Esophagus muscularis mucosa (tissue), 4 donors: ENCODE data around the gene MET. TPM values are rescaled to one million over a fixed set of nuclear protein-coding genes. Genes with fewer than 3 reads are reported as not detected.

Experiments
- DNase-seq: peaks from one replicate; pipeline ENCODE4 v3.0.0-alpha.2; 2017; ENCODE audit errors: extremely low spot score
- H3K27ac ChIP-seq, 4 donors: fragments of 200-600 bp; sonication (generic); replicated peaks in 1 of 4; 1 replicate in 3 of 4; 2 replicates in 1 of 4; pipeline ENCODE4 v1.5.1; 2016 to 2019; ENCODE audit warnings: mild to moderate bottlenecking in 1 of 4
- H3K27me3 ChIP-seq, 4 donors: fragments of 200-600 bp; sonication (generic); one replicate each; pipeline versions ENCODE4 v1.5.1 to v1.6.0; 2016 to 2019
- H3K36me3 ChIP-seq, 4 donors: fragments of 200-600 bp; sonication (generic); one replicate each; pipeline ENCODE4 v1.5.1; 2016 to 2019
- H3K4me1 ChIP-seq, 4 donors: fragments of 200-600 bp; sonication (generic); one replicate each; pipeline ENCODE4 v1.5.1; 2016 to 2019
- H3K4me3 ChIP-seq, 4 donors: fragments of 200-600 bp; sonication (generic); 1 replicate in 2 of 4; 2 replicates in 2 of 4; pipeline ENCODE4 v1.5.1; 2016 to 2019; ENCODE audit warnings: mild to moderate bottlenecking in 4 of 4, moderate library complexity in 1 of 4
- H3K9me3 ChIP-seq, 4 donors: fragments of 200-600 bp; sonication (generic); 1 replicate in 3 of 4; 2 replicates in 1 of 4; pipeline ENCODE4 v1.5.1; 2016 to 2019
- CTCF ChIP-seq, 3 experiments: fragments of 200-600 bp in 2 of 3; fragments of 450-650 bp in 1 of 3; sonication (generic) in 2 of 3; IDR thresholded peaks; one replicate each; pipeline ENCODE4 v1.5.1; 2017 to 2019; ENCODE audit warnings: antibody characterized with exemption in 3 of 3, mild to moderate bottlenecking in 2 of 3, moderate library complexity in 1 of 3
- EP300 ChIP-seq: sonication (generic); formaldehyde crosslinking; IDR thresholded peaks from one replicate; pipeline ENCODE4 v1.6.1; 2017; ENCODE audit warnings: antibody characterized with exemption
- POLR2A ChIP-seq: fragments of 450-650 bp; IDR thresholded peaks from one replicate; pipeline ENCODE4 v1.6.1; 2017; ENCODE audit warnings: antibody characterized with exemption, moderate library complexity, mild to moderate bottlenecking, low read depth
- POLR2AphosphoS5 ChIP-seq, 2 donors: sonication (generic); formaldehyde crosslinking; IDR thresholded peaks; one replicate each; pipeline ENCODE4 v1.6.1; 2017; ENCODE audit warnings: antibody characterized with exemption in 2 of 2
- WGBS: methylation state at CpG from one replicate; pipeline ENCODE4 v1.1.5; 2018; 5-methylcytosine and 5-hydroxymethylcytosine counted together
- intact Hi-C: fragments of 100-400 bp; cut with DNase I; formaldehyde crosslinking; loops from one replicate; pipeline ENCODE4 v1.15.1; 2023
- total RNA-seq, 4 donors: library from RNA; depleted of rRNA; stranded (reverse); fragments of >200 nt; gene quantifications; one replicate each; pipeline versions ENCODE4 v1.1.0 to v1.2.1, GENCODE V29; 2016

The MET gene
- total RNA-seq, 4 donors from 2014 or later: 12.0 to 27.2 (median 15.7) TPM

DNA sequence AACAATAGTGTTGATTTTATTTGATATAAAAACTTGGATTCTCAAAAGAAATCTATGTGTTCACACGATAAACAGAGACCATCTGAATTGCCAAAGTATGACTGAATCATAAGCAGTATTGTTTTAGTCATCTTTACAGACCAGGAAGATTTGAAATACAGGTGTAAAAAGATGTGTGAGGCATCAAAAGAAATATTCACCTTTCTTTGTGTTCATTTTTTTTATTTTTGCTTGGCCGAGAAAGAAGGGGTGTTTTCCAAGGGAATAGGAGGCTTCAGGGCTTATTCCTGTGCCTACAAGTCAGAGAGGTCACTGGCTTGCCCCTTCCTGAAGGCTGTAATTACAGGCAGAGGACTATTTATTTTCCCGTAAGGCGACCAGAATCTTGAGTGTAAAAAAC, 37.3 kb downstream of the MET start:
- intact Hi-C loops: no loop called here
- Histone ChIP-seq H3K4me1 (peaks cover 0 to 12% (median 2%) of the 10 kb centered on the region in 4 donors), H3K27ac (no peak overlapping the region), H3K9me3 (no peaks in the 10 kb centered on the region), H3K36me3 (no peaks in the 10 kb centered on the region), H3K27me3 (no peaks in the 10 kb centered on the region), H3K4me3 (no peak overlapping the region)
- no peak for TF ChIP-seq POLR2AphosphoS5 (IDR thresholded peaks at IDR 0.05)
- TF ChIP-seq CTCF (IDR thresholded peaks at IDR 0.05): no peak
- no peak for TF ChIP-seq POLR2A
- TF ChIP-seq EP300: no peak
- WGBS: 79% methylated on average over 4 of the region's 4 CpGs
- no peak for DNase-seq

DNA sequence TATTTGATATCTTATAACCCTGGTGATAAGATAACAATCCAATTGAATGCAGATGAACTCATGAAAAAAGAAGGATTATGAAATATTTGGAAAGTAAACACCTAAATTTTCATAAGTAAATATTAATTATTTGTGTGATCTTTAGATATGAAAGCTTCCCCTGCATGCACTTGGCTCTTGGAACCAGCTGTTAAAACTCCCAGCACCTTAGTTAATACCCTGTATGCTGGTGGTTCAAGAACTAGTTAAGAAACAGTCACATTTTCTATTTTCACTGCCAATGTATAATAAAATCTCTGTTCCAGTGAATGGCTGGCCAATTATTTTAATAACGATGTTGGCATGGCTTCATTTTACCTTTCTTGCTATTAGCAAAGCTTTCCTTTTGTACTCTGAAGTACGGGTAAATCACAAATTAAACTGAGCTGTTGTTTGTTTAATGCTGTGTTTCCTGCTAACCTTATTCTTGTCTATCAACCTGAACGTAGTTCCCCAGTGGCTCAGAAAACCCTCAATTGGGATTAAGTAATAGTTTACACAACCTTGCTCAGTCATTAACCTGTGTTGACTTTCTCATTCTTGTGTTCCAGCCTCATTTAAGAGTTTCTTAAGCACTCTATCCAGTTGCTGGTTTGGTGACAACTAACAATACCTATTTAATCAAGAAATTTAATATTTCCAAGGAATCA, 38.9 kb downstream of the MET start:
- no peak for TF ChIP-seq POLR2AphosphoS5 (IDR thresholded peaks at IDR 0.05)
- TF ChIP-seq EP300: no peak
- no peak for TF ChIP-seq CTCF (IDR thresholded peaks at IDR 0.05)
- no peak for TF ChIP-seq POLR2A
- H3K4me3 ChIP-seq: no peak overlapping the region
- H3K9me3 ChIP-seq: no peaks in the 10 kb centered on the region
- H3K36me3 ChIP-seq: no peaks in the 10 kb centered on the region
- H3K27me3 ChIP-seq: no peaks in the 10 kb centered on the region
- WGBS: 76% methylated on average over 3 of the region's 3 CpGs
- no peak overlapping the region for H3K27ac ChIP-seq
- H3K4me1 ChIP-seq: peaks cover 0 to 12% (median 2%) of the 10 kb centered on the region in 4 donors
- intact Hi-C loops: no loop called here
- no peak for DNase-seq

DNA sequence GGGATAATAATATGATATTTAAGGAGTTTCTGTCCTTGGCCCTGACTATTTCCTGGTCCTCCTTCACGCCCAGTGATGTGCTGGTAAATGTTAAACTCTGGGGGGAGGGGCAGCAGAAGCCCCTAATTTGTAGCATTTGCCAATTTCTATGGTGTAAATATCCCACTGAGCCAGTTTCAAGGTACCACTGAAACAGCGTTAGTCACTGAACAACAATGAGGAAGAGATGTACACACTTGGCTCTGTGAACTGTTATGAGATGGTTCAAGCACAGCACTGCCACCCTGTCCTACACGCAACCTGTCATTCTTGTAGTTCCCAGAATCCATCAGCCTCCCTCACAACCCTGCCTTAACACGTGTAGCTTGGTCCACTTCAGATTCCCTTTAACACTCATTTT, 39.8 kb downstream of the MET start:
- H3K4me1 ChIP-seq: peaks cover 3 to 12% (median 7%) of the 10 kb centered on the region in 4 donors
- no peaks in the 10 kb centered on the region for H3K36me3 ChIP-seq
- no peak overlapping the region for H3K27ac ChIP-seq
- H3K27me3 ChIP-seq: no peaks in the 10 kb centered on the region
- TF ChIP-seq CTCF (IDR thresholded peaks at IDR 0.05) (no peak), POLR2AphosphoS5 (IDR thresholded peaks at IDR 0.05) (no peak), EP300 (no peak), POLR2A (no peak)
- DNase-seq: no peak
- no peak overlapping the region for H3K4me3 ChIP-seq
- no peaks in the 10 kb centered on the region for H3K9me3 ChIP-seq
- intact Hi-C loops: no loop called here
- WGBS: 84% methylated on average over 4 of the region's 4 CpGs

DNA sequence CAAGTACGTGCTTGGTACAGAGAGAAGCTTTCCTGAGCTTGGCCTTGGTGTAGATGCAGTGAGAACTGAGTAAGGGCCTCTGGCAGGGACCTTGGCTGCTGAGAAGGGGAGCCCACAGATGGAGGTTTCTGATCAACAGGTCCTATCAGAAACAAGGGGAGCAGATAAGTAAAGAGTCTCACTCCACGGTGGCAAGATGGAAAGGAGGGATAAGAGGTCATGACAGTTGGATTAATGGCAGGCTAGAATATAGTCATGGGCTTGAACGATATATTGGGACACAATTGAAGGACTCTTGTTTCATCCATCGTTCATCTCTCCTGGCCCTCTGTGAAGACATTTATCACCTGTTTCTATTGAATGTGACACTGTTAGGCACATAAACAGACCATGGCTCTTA, 41.5 kb downstream of the MET start:
- H3K36me3 ChIP-seq: no peaks in the 10 kb centered on the region
- 55% methylated on average over 4 of the region's 4 CpGs for WGBS
- H3K4me3 ChIP-seq: no peak overlapping the region
- peaks cover 4 to 8% (median 6%) of the 10 kb centered on the region in 4 donors for H3K4me1 ChIP-seq
- no peak overlapping the region for H3K27ac ChIP-seq
- DNase-seq: no peak
- H3K27me3 ChIP-seq: no peaks in the 10 kb centered on the region
- TF ChIP-seq POLR2AphosphoS5 (IDR thresholded peaks at IDR 0.05) (no peak), EP300 (no peak), POLR2A (no peak), CTCF (IDR thresholded peaks at IDR 0.05) (no peak)
- intact Hi-C loops: no loop called here
- H3K9me3 ChIP-seq: no peaks in the 10 kb centered on the region

GRCh38 chr7:116713918-116714317, 41.9 kb downstream of the MET start:
- no peak for TF ChIP-seq CTCF (IDR thresholded peaks at IDR 0.05)
- no peak for TF ChIP-seq EP300
- TF ChIP-seq POLR2A: no peak
- TF ChIP-seq POLR2AphosphoS5 (IDR thresholded peaks at IDR 0.05): no peak
- H3K27ac ChIP-seq: no peak overlapping the region
- no peaks in the 10 kb centered on the region for H3K27me3 ChIP-seq
- H3K9me3 ChIP-seq: no peaks in the 10 kb centered on the region
- no peaks in the 10 kb centered on the region for H3K36me3 ChIP-seq
- intact Hi-C loops: no loop called here
- DNase-seq: no peak
- no peak overlapping the region for H3K4me3 ChIP-seq
- peaks cover under 1 to 7% (median 4%) of the 10 kb centered on the region in 4 donors for H3K4me1 ChIP-seq
